ENCODE results near the gene EXOC3. TPM values are rescaled to one million over a fixed set of nuclear protein-coding genes. Genes with fewer than 3 reads are reported as not detected.

The EXOC3 gene
- total RNA-seq, 2 experiments from 2014 or later, result 65.5 to 79.0 TPM

DNA sequence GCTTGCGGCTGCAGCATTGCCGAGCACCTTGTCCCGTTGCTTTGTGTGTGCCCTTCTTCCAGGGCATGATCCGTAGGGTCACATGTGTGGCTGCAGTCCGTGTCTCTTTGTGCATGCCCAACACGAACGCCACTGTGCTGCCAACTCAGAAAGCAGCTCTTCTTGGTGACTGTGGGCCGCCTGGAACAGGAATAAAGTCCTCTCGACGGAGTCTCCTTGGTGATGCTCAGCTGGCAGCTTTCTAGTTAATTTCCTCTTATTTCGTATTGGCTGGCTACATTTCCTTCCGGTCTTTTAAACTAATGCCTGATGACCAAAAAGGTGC lies 5.8 kb downstream of the EXOC3 start:
- no peaks in the 10 kb centered on the region for H3K27me3 Mint-ChIP-seq
- POLR2A ChIA-PET, result no interaction called here
- CTCF ChIA-PET, result no interaction called here
- no peak overlapping the region for H3K4me3 Mint-ChIP-seq
- H3K36me3 Mint-ChIP-seq (ENCODE audit: low read depth), result peaks cover 75% of the 10 kb centered on the region
- peaks cover 25% of the 10 kb centered on the region for H3K9me3 Mint-ChIP-seq
- no peak overlapping the region for H3K27ac Mint-ChIP-seq
- peaks cover 51% of the 10 kb centered on the region for H3K4me1 Mint-ChIP-seq
- no peak for DNase-seq

DNA sequence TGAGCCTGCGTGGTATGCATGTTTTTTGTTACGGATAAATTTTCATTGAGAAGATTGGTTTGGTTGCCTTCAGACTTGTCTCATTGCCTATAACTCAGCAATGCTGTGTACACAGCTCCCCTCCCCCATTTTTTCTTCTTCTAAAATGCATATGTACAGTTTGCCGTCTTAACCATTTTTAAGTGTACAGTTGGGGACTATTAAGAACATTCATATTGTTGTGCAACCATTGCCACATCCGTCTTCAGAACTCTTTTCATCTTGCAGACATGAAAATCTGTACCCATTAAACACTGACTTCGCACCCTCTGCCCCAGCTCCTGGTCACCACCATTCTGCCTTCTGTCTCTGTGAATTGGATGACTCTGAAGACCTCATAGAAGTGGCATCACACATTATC lies 6.2 kb downstream of the EXOC3 start:
- no peaks in the 10 kb centered on the region for H3K27me3 Mint-ChIP-seq
- peaks cover 25% of the 10 kb centered on the region for H3K9me3 Mint-ChIP-seq
- ChIA-PET POLR2A (no interaction called here), CTCF (interaction anchor here (1.4 kb wide), 1 partner anchor 16 kb away, joined by 3 read pairs; no protein-coding TSS in a partner anchor)
- no peak overlapping the region for H3K27ac Mint-ChIP-seq
- peaks cover 51% of the 10 kb centered on the region for H3K4me1 Mint-ChIP-seq
- H3K36me3 Mint-ChIP-seq (ENCODE audit: low read depth), result peaks cover 78% of the 10 kb centered on the region
- no peak overlapping the region for H3K4me3 Mint-ChIP-seq
- DNase-seq, result no peak

DNA sequence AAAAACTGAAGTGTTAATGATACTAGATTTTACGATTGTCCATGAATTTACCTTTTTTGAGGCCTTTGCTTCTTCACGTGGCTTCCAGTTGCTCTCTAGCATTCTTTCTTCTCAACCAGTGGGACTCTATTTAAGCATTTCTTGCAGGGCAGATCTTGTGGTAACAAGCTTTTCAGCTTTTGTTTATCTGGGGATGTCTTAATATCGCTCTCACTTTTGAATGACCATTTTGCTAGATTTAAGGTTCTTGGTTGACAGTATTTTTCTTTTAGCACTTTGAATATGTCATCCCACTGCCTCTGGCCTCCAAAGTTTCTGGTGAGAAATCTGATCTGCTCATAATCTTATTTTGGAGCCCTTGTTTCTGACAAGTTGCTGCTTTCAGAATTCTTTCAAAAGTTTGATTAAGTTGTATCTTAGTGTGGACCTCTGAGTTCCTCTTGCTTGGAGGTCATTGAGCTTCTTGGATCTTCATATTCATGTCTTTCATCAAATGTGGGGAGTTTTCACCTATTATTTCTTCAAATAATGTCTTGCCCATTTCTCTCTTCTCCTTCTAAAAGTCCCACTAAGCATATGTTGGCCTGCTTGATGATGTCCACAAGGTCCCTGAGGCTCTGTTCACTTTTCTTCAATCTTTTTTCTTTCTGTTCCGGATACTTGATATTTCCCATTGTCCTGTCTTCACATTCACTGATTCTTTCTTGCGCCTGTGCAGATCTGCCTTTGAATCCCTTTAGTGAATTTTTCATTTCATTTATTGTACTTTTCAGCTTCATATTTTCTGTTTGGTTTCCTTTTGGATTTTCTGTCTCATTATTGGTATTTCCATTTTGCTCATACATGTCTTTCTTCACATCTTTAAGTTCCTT lies 8.8 kb downstream of the EXOC3 start:
- peaks cover 45% of the 10 kb centered on the region for H3K4me1 Mint-ChIP-seq

DNA sequence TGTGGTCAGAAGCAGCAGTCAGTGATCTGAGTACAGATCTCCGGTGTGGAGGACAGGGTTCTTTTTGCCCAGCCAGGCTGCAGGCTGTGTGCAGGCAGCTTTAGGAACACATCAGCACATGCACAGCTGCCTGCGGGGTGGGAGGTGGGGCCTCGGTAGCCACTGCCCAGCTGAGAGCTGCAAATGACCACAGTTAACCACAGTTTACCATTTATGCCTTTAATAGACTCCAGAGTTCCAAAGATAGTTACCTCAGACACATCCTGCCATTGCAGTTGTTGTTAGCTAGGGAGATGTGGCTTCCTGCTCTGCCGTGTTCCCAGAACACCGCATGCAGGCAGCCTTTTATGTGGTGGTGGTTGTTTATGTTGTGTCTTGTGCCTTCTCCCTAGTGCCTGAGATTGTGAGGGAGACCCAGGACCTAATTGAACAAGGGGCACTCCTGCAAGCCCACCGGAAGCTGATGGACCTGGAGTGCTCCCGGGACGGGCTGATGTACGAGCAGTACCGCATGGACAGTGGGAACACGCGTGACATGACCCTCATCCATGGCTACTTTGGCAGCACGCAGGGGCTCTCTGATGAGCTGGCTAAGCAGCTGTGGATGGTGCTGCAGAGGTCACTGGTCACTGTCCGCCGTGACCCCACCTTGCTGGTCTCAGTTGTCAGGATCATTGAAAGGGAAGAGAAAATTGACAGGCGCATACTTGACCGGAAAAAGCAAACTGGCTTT lies 10.2 kb downstream of the EXOC3 start:
- DNase-seq, result no peak
- Mint-ChIP-seq H3K4me1 (peaks cover 41% of the 10 kb centered on the region), H3K9me3 (peaks cover 25% of the 10 kb centered on the region), H3K27ac (peak overlapping the region; percentile 87), H3K36me3 (ENCODE audit: low read depth) (peaks cover 81% of the 10 kb centered on the region), H3K27me3 (no peaks in the 10 kb centered on the region), H3K4me3 (peak overlapping the region; percentile 18)
- ChIA-PET POLR2A (no interaction called here), CTCF (interaction anchor here (0.6 to 2.2 kb wide), 3 partner anchors 8 to 136 kb away, joined by 3 to 5 read pairs (median 4); no protein-coding TSS in a partner anchor)

More for the DNA sequence above, 8.8 kb downstream of the EXOC3 start:
- peak overlapping the region; percentile 87 for H3K27ac Mint-ChIP-seq
- no peaks in the 10 kb centered on the region for H3K27me3 Mint-ChIP-seq
- no peak for DNase-seq
- H3K4me3 Mint-ChIP-seq, result no peak overlapping the region
- peaks cover 25% of the 10 kb centered on the region for H3K9me3 Mint-ChIP-seq
- ChIA-PET CTCF (interaction anchor here (0.9 to 2.2 kb wide), 3 partner anchors 10 to 135 kb away, joined by 4 to 5 read pairs (median 4); no protein-coding TSS in a partner anchor), POLR2A (no interaction called here)
- H3K36me3 Mint-ChIP-seq (ENCODE audit: low read depth), result peaks cover 86% of the 10 kb centered on the region

GRCh38 chr5:453725-454481 lies 10.9 kb downstream of the EXOC3 start:
- CTCF ChIA-PET, result interaction anchor here (2.2 kb wide), 1 partner anchor 137 kb away, joined by 4 read pairs; no protein-coding TSS in a partner anchor
- Mint-ChIP-seq H3K27ac (peak overlapping the region; percentile 87), H3K9me3 (peaks cover 25% of the 10 kb centered on the region), H3K27me3 (no peaks in the 10 kb centered on the region), H3K36me3 (ENCODE audit: low read depth) (peaks cover 82% of the 10 kb centered on the region), H3K4me1 (peaks cover 49% of the 10 kb centered on the region), H3K4me3 (no peak overlapping the region)
- POLR2A ChIA-PET, result no interaction called here
- DNase-seq, result peak; percentile 35

DNA sequence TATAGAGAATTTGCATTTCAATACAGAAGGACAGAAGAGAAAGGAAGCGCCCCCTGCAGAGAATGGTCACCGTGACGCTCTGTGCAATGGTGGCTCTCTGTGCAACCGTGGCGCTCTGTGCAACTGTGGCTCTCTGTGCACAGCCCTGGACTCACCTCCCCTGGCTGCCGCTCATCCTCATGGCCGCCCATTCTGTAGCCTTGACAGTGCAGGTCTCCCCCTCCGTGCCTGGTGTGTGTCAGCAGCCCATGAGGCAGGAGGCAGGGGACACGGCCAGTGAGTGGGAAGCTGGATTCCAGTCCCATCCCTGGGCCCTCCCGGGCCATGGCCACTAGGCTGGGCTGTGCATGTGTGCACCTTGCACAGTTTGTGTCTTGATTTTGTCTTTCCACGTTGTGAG lies 12.0 kb downstream of the EXOC3 start:
- no peak for DNase-seq

GRCh38 chr5:455806-456205 lies 12.8 kb downstream of the EXOC3 start:
- Mint-ChIP-seq H3K36me3 (ENCODE audit: low read depth) (peaks cover 82% of the 10 kb centered on the region), H3K4me1 (peaks cover 56% of the 10 kb centered on the region), H3K9me3 (peaks cover 21% of the 10 kb centered on the region), H3K4me3 (no peak overlapping the region), H3K27ac (no peak overlapping the region), H3K27me3 (no peaks in the 10 kb centered on the region)
- DNase-seq, result no peak
- ChIA-PET CTCF (no interaction called here), POLR2A (no interaction called here)

More for the DNA sequence above, 12.0 kb downstream of the EXOC3 start:
- peaks cover 56% of the 10 kb centered on the region for H3K4me1 Mint-ChIP-seq
- CTCF ChIA-PET, result no interaction called here
- POLR2A ChIA-PET, result no interaction called here
- H3K4me3 Mint-ChIP-seq, result no peak overlapping the region
- H3K27ac Mint-ChIP-seq, result no peak overlapping the region
- H3K36me3 Mint-ChIP-seq (ENCODE audit: low read depth), result peaks cover 82% of the 10 kb centered on the region
- H3K9me3 Mint-ChIP-seq, result peaks cover 25% of the 10 kb centered on the region
- no peaks in the 10 kb centered on the region for H3K27me3 Mint-ChIP-seq

DNA sequence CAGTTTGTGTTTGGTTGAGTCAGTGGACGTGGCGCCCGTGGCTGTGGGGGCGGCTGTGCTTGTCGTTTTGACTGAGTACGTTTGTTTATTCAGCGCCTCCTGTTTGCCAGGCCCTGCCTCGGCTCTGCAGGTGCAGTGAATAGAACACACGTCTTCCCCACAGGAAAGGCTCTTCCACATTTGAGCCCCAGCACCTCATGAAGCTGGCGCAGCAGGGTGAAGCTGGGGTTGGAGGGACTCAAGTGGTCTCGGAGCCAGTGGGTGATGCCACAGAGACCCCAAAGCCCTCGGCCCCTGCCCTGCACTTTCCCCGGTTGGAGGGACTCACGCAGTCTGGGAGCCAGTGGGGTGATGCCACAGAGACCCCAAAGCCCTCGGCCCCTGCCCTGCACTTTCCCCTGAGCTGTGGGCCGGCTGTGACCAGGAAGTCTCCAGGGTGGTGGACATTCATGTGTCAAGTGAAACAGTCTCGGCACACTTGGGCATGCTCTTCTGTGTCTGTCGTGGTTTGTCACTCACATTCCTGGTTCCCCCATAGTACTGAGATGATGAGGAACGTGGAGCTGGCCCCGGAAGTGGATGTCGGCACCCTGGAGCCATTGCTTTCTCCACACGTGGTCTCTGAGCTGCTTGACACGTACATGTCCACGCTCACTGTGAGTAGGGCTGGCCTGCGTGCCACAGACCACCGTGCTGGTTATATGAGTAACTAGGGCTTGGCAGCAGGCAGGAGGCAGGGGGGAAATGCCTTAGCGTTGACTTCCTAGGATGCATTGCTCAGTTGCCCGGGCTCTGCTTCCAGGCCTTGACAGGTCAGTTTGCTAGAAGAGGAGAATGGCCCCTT lies 13.6 kb downstream of the EXOC3 start:
- CTCF ChIA-PET, result interaction anchor here (1.6 kb wide), 1 partner anchor 10 kb away, joined by 11 read pairs; no protein-coding TSS in a partner anchor
- Mint-ChIP-seq H3K27me3 (no peaks in the 10 kb centered on the region), H3K4me3 (no peak overlapping the region), H3K9me3 (peaks cover 16% of the 10 kb centered on the region), H3K27ac (no peak overlapping the region), H3K36me3 (ENCODE audit: low read depth) (peaks cover 79% of the 10 kb centered on the region), H3K4me1 (peaks cover 56% of the 10 kb centered on the region)
- POLR2A ChIA-PET, result no interaction called here
- no peak for DNase-seq

GRCh38 chr5:457195-457961 lies 14.4 kb downstream of the EXOC3 start:
- ChIA-PET CTCF (interaction anchor here (1.6 kb wide), 1 partner anchor 11 kb away, joined by 11 read pairs; no protein-coding TSS in a partner anchor), POLR2A (no interaction called here)
- no peak overlapping the region for H3K27ac Mint-ChIP-seq
- H3K9me3 Mint-ChIP-seq, result peaks cover 8% of the 10 kb centered on the region
- H3K4me3 Mint-ChIP-seq, result no peak overlapping the region
- peaks cover 79% of the 10 kb centered on the region for H3K36me3 Mint-ChIP-seq (ENCODE audit: low read depth)
- DNase-seq, result no peak
- peaks cover 56% of the 10 kb centered on the region for H3K4me1 Mint-ChIP-seq
- H3K27me3 Mint-ChIP-seq, result no peaks in the 10 kb centered on the region

GRCh38 chr5:458547-459353 lies 15.8 kb downstream of the EXOC3 start:
- peak; percentile 28 for DNase-seq
- ChIA-PET POLR2A (no interaction called here), CTCF (no interaction called here)
- peaks cover 71% of the 10 kb centered on the region for H3K36me3 Mint-ChIP-seq (ENCODE audit: low read depth)
- H3K27ac Mint-ChIP-seq, result peak overlapping the region; percentile 58
- H3K27me3 Mint-ChIP-seq, result no peaks in the 10 kb centered on the region
- H3K4me1 Mint-ChIP-seq, result peaks cover 52% of the 10 kb centered on the region
- no peaks in the 10 kb centered on the region for H3K9me3 Mint-ChIP-seq
- H3K4me3 Mint-ChIP-seq, result no peak overlapping the region

All from activated CD4-positive, alpha-beta T cell treated with anti-CD3 and anti-CD28 coated beads, Interleukin-2, amount 10 ng/mL, durations not matched to agents 7 days and 5 days (primary cell).